IMR-90 (cell line): ENCODE data around the gene GPRC5C. TPM values are rescaled to one million over a fixed set of nuclear protein-coding genes. Genes with fewer than 3 reads are reported as not detected.

Experiments
- ATAC-seq: fragments of 200-7000 bp; cut with Tn5 transposase; 2 replicates; pipeline ENCODE4 v1.9.1; 2020; ENCODE audit warnings: low read depth, mild to moderate bottlenecking, moderate library complexity
- BruUV-seq: library from RNA; stranded (reverse); fragments of 400-500 nt; replicated peaks from 2 replicates; lab custom pipeline; 2021; lab: Mats Ljungman, UMichigan
- CTCF ChIA-PET: fragments of 300-600 bp; formaldehyde crosslinking; extraction: SDS; loops from one replicate; lab custom pipeline; 2021; ENCODE audit warnings: antibody characterized with exemption; lab: Yijun Ruan, JAX
- POLR2A ChIA-PET: fragments of 300-600 bp; sonication (Branson Sonifier 250); formaldehyde crosslinking; loops from one replicate; lab custom pipeline; 2022; ENCODE audit warnings: antibody characterized with exemption; ENCODE audit not compliant: unreplicated experiment; lab: Charles Lee
- DNase-seq: peaks from one replicate; pipeline ENCODE4 v3.0.0; 2013
- H2AFZ ChIP-seq: replicated peaks from 2 replicates; pipeline ENCODE3; 2013; ENCODE audit warnings: low read length, mild to moderate bottlenecking; ENCODE audit not compliant: poor library complexity
- H2AK5ac ChIP-seq: 2 replicates; pipeline ENCODE4 v1.6.1; 2013; ENCODE audit warnings: low read depth, low read length, inconsistent platforms
- H2AK9ac ChIP-seq: replicated peaks from 2 replicates; pipeline ENCODE3; 2013; ENCODE audit warnings: mild to moderate bottlenecking, low read depth, low read length, moderate library complexity; ENCODE audit not compliant: poor library complexity
- H2BK120ac ChIP-seq: 2 replicates; pipeline ENCODE4 v1.6.1; 2013; ENCODE audit warnings: low read depth, low read length, inconsistent platforms
- H2BK15ac ChIP-seq: 3 replicates; pipeline ENCODE4 v1.6.1; 2013; ENCODE audit warnings: low read depth, low read length, inconsistent platforms
- H2BK20ac ChIP-seq: 2 replicates; pipeline ENCODE4 v1.6.1; 2013; ENCODE audit warnings: low read depth, mild to moderate bottlenecking, inconsistent platforms, low read length, moderate library complexity
- H2BK5ac ChIP-seq: 2 replicates; pipeline ENCODE4 v1.6.1; 2013; ENCODE audit warnings: mild to moderate bottlenecking, low read depth, low read length, inconsistent platforms; ENCODE audit not compliant: poor library complexity, severe bottlenecking
- H3K14ac ChIP-seq: replicated peaks from 2 replicates; pipeline ENCODE4 v1.6.1; 2013; ENCODE audit warnings: low read depth, low read length, inconsistent platforms
- H3K18ac ChIP-seq: 2 replicates; pipeline ENCODE4 v1.6.1; 2013; ENCODE audit warnings: low read depth, low read length, control low read depth
- H3K23ac ChIP-seq: 2 replicates; pipeline ENCODE4 v1.6.1; 2013; ENCODE audit warnings: low read depth, low read length, inconsistent platforms
- H3K27ac ChIP-seq: 2 replicates; pipeline ENCODE4 v1.5.1; 2013; ENCODE audit warnings: mild to moderate bottlenecking, control low read depth, low read length; ENCODE audit not compliant: insufficient read depth
- H3K27me3 ChIP-seq: 2 replicates; pipeline ENCODE4 v1.6.1; 2013; ENCODE audit warnings: low read length; ENCODE audit not compliant: control insufficient read depth, insufficient read depth
- H3K36me3 ChIP-seq: 2 replicates; pipeline ENCODE4 v1.6.1; 2013; ENCODE audit warnings: low read length, mixed read lengths; ENCODE audit not compliant: control insufficient read depth, insufficient read depth
- H3K4ac ChIP-seq: 2 replicates; pipeline ENCODE4 v1.6.1; 2013; ENCODE audit warnings: low read depth, low read length, inconsistent platforms
- H3K4me1 ChIP-seq: 2 replicates; pipeline ENCODE4 v1.6.1; 2013; ENCODE audit warnings: low read length, mixed read lengths; ENCODE audit not compliant: control insufficient read depth, insufficient read depth
- H3K4me2 ChIP-seq: 2 replicates; pipeline ENCODE4 v1.6.1; 2013; ENCODE audit warnings: low read depth, mild to moderate bottlenecking, control low read depth, low read length, moderate library complexity
- H3K4me3 ChIP-seq: 2 replicates; pipeline ENCODE4 v1.5.1; 2013; ENCODE audit warnings: low read depth, mild to moderate bottlenecking, control low read depth, low read length, moderate library complexity; ENCODE audit not compliant: insufficient read depth
- H3K56ac ChIP-seq: 2 replicates; pipeline ENCODE4 v1.6.1; 2013; ENCODE audit warnings: low read length, inconsistent platforms; ENCODE audit not compliant: insufficient read depth; ENCODE audit errors: extremely low read depth
- H3K79me1 ChIP-seq, 2 experiments: 2 replicates each; pipeline ENCODE4 v1.6.1; 2013; ENCODE audit warnings: low read length in 2 of 2, inconsistent platforms in 1 of 2, low read depth in 1 of 2
- H3K9ac ChIP-seq: 2 replicates; pipeline ENCODE4 v1.6.1; 2013; ENCODE audit warnings: low read depth, low read length, control low read depth
- H3K9me1 ChIP-seq: 2 replicates; pipeline ENCODE4 v1.6.1; 2013; ENCODE audit warnings: low read length, inconsistent platforms; ENCODE audit not compliant: insufficient read depth
- H3K9me3 ChIP-seq: 2 replicates; pipeline ENCODE4 v1.6.1; 2013; ENCODE audit warnings: low read length; ENCODE audit not compliant: control insufficient read depth, insufficient read depth
- H4K20me1 ChIP-seq: 2 replicates; pipeline ENCODE4 v1.6.1; 2013; ENCODE audit warnings: low read length, inconsistent platforms; ENCODE audit not compliant: insufficient read depth
- H4K5ac ChIP-seq: 2 replicates; pipeline ENCODE4 v1.6.1; 2013; ENCODE audit warnings: mild to moderate bottlenecking, low read depth, low read length, control low read depth
- H4K8ac ChIP-seq, 2 experiments: 2 replicates each; pipeline ENCODE4 v1.6.1; 2013; ENCODE audit warnings: low read depth in 2 of 2, low read length in 2 of 2, control low read depth in 1 of 2, inconsistent platforms in 1 of 2
- H4K91ac ChIP-seq: 2 replicates; pipeline ENCODE4 v1.6.1; 2013; ENCODE audit warnings: low read depth, low read length, inconsistent platforms; ENCODE audit not compliant: insufficient read depth
- BHLHE40 ChIP-seq: fragments of 150-350 bp; IDR thresholded peaks from 2 replicates; pipeline ENCODE4 v1.6.1; 2016; ENCODE audit warnings: mild to moderate bottlenecking, low read depth, low read length
- CEBPB ChIP-seq: IDR thresholded peaks from 2 replicates; pipeline ENCODE4 v1.6.1; 2012; ENCODE audit warnings: low read depth, low read length, improper control_type of control experiment
- CHD1 ChIP-seq: IDR thresholded peaks from 2 replicates; pipeline ENCODE4 v1.6.1; 2012; ENCODE audit warnings: low read depth, low read length, improper control_type of control experiment
- FOS ChIP-seq: fragments of 150-350 bp; IDR thresholded peaks from 2 replicates; pipeline ENCODE4 v1.6.1; 2016; ENCODE audit warnings: low read depth, low read length
- MAFK ChIP-seq: IDR thresholded peaks from 2 replicates; pipeline ENCODE4 v1.6.1; 2012; ENCODE audit warnings: low read depth, low read length, improper control_type of control experiment
- MAZ ChIP-seq: IDR thresholded peaks from 2 replicates; pipeline ENCODE4 v1.6.1; 2012; ENCODE audit warnings: low read depth, mild to moderate bottlenecking, low read length, improper control_type of control experiment, moderate library complexity, borderline replicate concordance
- MXI1 ChIP-seq: IDR thresholded peaks from 2 replicates; pipeline ENCODE4 v1.6.1; 2012; ENCODE audit warnings: low read depth, mild to moderate bottlenecking, low read length, moderate library complexity, borderline replicate concordance
- NFE2L2 ChIP-seq: fragments of 150-350 bp; IDR thresholded peaks from 2 replicates; pipeline ENCODE4 v1.6.1; 2016; ENCODE audit warnings: low read depth, mild to moderate bottlenecking, low read length
- POLR2A ChIP-seq: IDR thresholded peaks from 2 replicates; pipeline ENCODE4 v1.6.1; 2012; ENCODE audit warnings: mild to moderate bottlenecking, low read depth, low read length
- RAD21 ChIP-seq: IDR thresholded peaks from 2 replicates; pipeline ENCODE4 v1.6.1; 2012; ENCODE audit warnings: low read length, improper control_type of control experiment
- RCOR1 ChIP-seq: IDR thresholded peaks from 2 replicates; pipeline ENCODE4 v1.6.1; 2012; ENCODE audit warnings: mild to moderate bottlenecking, low read length, improper control_type of control experiment; ENCODE audit not compliant: insufficient replicate concordance
- RFX5 ChIP-seq: IDR thresholded peaks from 2 replicates; pipeline ENCODE4 v1.8.0; 2012; ENCODE audit warnings: low read depth, mild to moderate bottlenecking, low read length, moderate library complexity
- SMC3 ChIP-seq: fragments of 150-350 bp; IDR thresholded peaks from 2 replicates; pipeline ENCODE4 v1.6.1; 2016; ENCODE audit warnings: low read depth, mild to moderate bottlenecking, antibody characterized with exemption, low read length, moderate library complexity
- WGBS, 2 experiments: methylation state at CpG; one replicate each; pipeline versions ENCODE4 v1.1.5 to v1.1.7; 2013; ENCODE audit warnings: missing lambda C conversion rate in 2 of 2; ENCODE audit not compliant: insufficient read length in 1 of 2; ENCODE audit errors: extremely low coverage in 2 of 2; 5-methylcytosine and 5-hydroxymethylcytosine counted together
- dilution Hi-C: fragments of 300-500 bp; cut with HindIII; formaldehyde crosslinking; loops from one replicate; pipeline ENCODE4 v1.14.3; 2018; ENCODE audit warnings: low sequenced_read_pairs; ENCODE audit not compliant: unreplicated experiment
- in situ Hi-C: fragments of 300-500 bp; cut with MboI; formaldehyde crosslinking; loops from 3 replicates; pipeline ENCODE4 v1.14.3; 2019; ENCODE audit warnings: low sequenced_read_pairs, inconsistent platforms, mixed read lengths
- intact Hi-C: fragments of 100-400 bp; cut with micrococcal nuclease; formaldehyde crosslinking; loops from 2 replicates; pipeline ENCODE4 v1.10.0; 2022
- polyA plus RNA-seq, 3 experiments: library from polyadenylated mRNA; depleted of rRNA; stranded (reverse); fragments of >200 nt; gene quantifications; 2 replicates each; pipeline ENCODE4 v1.2.3, GENCODE V29; 2012; ENCODE audit warnings: low replicate concordance in 1 of 3
- total RNA-seq: library from RNA; depleted of rRNA; stranded (reverse); fragments of >200 nt; gene quantifications from 2 replicates; pipeline ENCODE4 v1.2.3, GENCODE V29; 2012
- TF ChIP-seq, protein P1 (sequence below): fragments of 150-350 bp; IDR thresholded peaks from 2 replicates; pipeline ENCODE4 v1.6.1; 2017; ENCODE audit warnings: mild to moderate bottlenecking, antibody characterized with exemption, low read length, low read depth
- TF ChIP-seq, protein P2 (sequence below): conservative IDR thresholded peaks from 2 replicates; pipeline ENCODE4 v1.5.1; 2012; ENCODE audit warnings: mild to moderate bottlenecking, low read depth, low read length, improper control_type of control experiment
- TF ChIP-seq, protein P3 (sequence below): fragments of 150-350 bp; IDR thresholded peaks from 2 replicates; pipeline ENCODE4 v1.6.1; 2016; ENCODE audit warnings: low read depth, mild to moderate bottlenecking, low read length, moderate library complexity, borderline replicate concordance

GPRC5C gene
- total and polyA plus RNA-seq, 2 of the 4 experiments (the other 2 are of a cell fraction) = not detected

GRCh38 chr17:74480290-74480689 lies 48.4 kb downstream of the GPRC5C start:
- Histone ChIP-seq H3K56ac (no peak overlapping the region), H4K8ac (no peak overlapping the region), H2BK120ac (no peak overlapping the region), H3K36me3 (no peaks in the 10 kb centered on the region), H3K4me1 (no peaks in the 10 kb centered on the region), H4K20me1 (no peaks in the 10 kb centered on the region), H3K23ac (no peak overlapping the region), H3K9me3 (peaks cover 18% of the 10 kb centered on the region), H2AFZ (no peak overlapping the region), H3K9me1 (no peaks in the 10 kb centered on the region), H2BK5ac (no peak overlapping the region), H3K27ac (no peak overlapping the region), H2BK20ac (no peak overlapping the region), H2AK9ac (no peak overlapping the region), H3K4me3 (no peak overlapping the region), H2AK5ac (no peak overlapping the region), H3K4ac (no peak overlapping the region), H3K79me1 (no peaks in the 10 kb centered on the region), H3K18ac (no peak overlapping the region), H4K5ac (no peak overlapping the region), H3K9ac (no peak overlapping the region), H3K27me3 (no peaks in the 10 kb centered on the region), H3K14ac (no peak overlapping the region), H4K91ac (no peak overlapping the region), H2BK15ac (no peak overlapping the region), H3K4me2 (no peak overlapping the region)
- POLR2A ChIA-PET = no interaction called here
- ATAC-seq = no peak
- in situ Hi-C loops = no loop called here
- no TSS peak for BruUV-seq
- WGBS, 2 experiments = no CpG with 5 or more reads among the region's 8 CpGs
- CTCF ChIA-PET = no interaction called here
- intact Hi-C loops = no loop called here
- TF ChIP-seq, protein P1, sequence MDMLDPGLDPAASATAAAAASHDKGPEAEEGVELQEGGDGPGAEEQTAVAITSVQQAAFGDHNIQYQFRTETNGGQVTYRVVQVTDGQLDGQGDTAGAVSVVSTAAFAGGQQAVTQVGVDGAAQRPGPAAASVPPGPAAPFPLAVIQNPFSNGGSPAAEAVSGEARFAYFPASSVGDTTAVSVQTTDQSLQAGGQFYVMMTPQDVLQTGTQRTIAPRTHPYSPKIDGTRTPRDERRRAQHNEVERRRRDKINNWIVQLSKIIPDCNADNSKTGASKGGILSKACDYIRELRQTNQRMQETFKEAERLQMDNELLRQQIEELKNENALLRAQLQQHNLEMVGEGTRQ = no peak
- TF ChIP-seq CHD1 = no peak
- TF ChIP-seq MAFK = no peak
- TF ChIP-seq RAD21 = no peak
- TF ChIP-seq BHLHE40 = no peak
- no peak for TF ChIP-seq SMC3
- no peak for TF ChIP-seq FOS
- TF ChIP-seq NFE2L2 = no peak
- TF ChIP-seq, protein P2, sequence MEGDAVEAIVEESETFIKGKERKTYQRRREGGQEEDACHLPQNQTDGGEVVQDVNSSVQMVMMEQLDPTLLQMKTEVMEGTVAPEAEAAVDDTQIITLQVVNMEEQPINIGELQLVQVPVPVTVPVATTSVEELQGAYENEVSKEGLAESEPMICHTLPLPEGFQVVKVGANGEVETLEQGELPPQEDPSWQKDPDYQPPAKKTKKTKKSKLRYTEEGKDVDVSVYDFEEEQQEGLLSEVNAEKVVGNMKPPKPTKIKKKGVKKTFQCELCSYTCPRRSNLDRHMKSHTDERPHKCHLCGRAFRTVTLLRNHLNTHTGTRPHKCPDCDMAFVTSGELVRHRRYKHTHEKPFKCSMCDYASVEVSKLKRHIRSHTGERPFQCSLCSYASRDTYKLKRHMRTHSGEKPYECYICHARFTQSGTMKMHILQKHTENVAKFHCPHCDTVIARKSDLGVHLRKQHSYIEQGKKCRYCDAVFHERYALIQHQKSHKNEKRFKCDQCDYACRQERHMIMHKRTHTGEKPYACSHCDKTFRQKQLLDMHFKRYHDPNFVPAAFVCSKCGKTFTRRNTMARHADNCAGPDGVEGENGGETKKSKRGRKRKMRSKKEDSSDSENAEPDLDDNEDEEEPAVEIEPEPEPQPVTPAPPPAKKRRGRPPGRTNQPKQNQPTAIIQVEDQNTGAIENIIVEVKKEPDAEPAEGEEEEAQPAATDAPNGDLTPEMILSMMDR = no peak
- TF ChIP-seq CEBPB = no peak
- no peak for TF ChIP-seq RFX5
- no peak for TF ChIP-seq RCOR1
- no peak for TF ChIP-seq POLR2A
- TF ChIP-seq MAZ = no peak
- TF ChIP-seq MXI1 = no peak
- TF ChIP-seq, protein P3, sequence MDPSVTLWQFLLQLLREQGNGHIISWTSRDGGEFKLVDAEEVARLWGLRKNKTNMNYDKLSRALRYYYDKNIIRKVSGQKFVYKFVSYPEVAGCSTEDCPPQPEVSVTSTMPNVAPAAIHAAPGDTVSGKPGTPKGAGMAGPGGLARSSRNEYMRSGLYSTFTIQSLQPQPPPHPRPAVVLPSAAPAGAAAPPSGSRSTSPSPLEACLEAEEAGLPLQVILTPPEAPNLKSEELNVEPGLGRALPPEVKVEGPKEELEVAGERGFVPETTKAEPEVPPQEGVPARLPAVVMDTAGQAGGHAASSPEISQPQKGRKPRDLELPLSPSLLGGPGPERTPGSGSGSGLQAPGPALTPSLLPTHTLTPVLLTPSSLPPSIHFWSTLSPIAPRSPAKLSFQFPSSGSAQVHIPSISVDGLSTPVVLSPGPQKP = no peak
- no peak for DNase-seq
- dilution Hi-C loops = no loop called here
